Measurements from ENCODE around the gene TMEM208.

TMEM208 gene

GRCh38 chr16:67241008-67241900 is 14.3 kb downstream of the TMEM208 start:
- Histone ChIP-seq H3K4me1 (ENCODE audit: control insufficient read depth, insufficient read depth, low read length) (peaks cover 58% of the 10 kb centered on the region), H3K36me3 (ENCODE audit: control insufficient read depth, insufficient read depth, low read length, severe bottlenecking) (peaks cover 31% of the 10 kb centered on the region), H3K27me3 (replicated peaks; ENCODE audit: control insufficient read depth, insufficient read depth, low read length) (no peaks in the 10 kb centered on the region), H3K9me3 (ENCODE audit: control insufficient read depth, low read length) (no peaks in the 10 kb centered on the region), H3K4me3 (ENCODE audit: low read length) (peak overlapping the region; percentile 51), H3K9ac (ENCODE audit: low read length) (peak overlapping the region; percentile 89)
- peak; percentile 80 for DNase-seq (ENCODE audit: low read depth)

GRCh38 chr16:67242138-67242730 is 15.3 kb downstream of the TMEM208 start:
- H3K27me3 ChIP-seq (replicated peaks; ENCODE audit: control insufficient read depth, insufficient read depth, low read length) = no peaks in the 10 kb centered on the region
- H3K9me3 ChIP-seq (ENCODE audit: control insufficient read depth, low read length) = no peaks in the 10 kb centered on the region
- no peak for DNase-seq (ENCODE audit: low read depth)
- H3K9ac ChIP-seq (ENCODE audit: low read length) = peak overlapping the region; percentile 89
- H3K36me3 ChIP-seq (ENCODE audit: control insufficient read depth, insufficient read depth, low read length, severe bottlenecking) = peaks cover 24% of the 10 kb centered on the region
- peaks cover 58% of the 10 kb centered on the region for H3K4me1 ChIP-seq (ENCODE audit: control insufficient read depth, insufficient read depth, low read length)
- no peak overlapping the region for H3K4me3 ChIP-seq (ENCODE audit: low read length)

DNA sequence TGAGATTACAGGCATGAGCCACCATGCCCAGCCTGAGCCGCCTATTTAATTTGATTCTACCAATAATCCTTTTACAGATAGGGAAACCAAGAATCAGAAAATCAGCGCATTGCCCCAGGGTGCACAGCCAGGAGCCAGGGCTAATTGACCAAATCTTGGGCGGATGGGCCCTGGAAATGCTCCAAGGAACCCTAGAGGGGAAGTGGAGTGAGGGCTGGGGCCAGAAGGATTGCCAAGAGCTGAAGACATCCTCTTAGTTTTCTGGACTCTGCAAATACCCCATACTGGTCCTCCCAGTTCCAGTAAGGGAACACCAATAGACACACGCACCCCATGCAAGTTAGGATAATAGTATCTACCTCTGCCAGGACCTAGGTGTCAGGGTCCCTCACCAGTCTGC is 16.6 kb downstream of the TMEM208 start:
- peak overlapping the region; percentile 64 for H3K4me3 ChIP-seq (ENCODE audit: low read length)
- peaks cover 11% of the 10 kb centered on the region for H3K36me3 ChIP-seq (ENCODE audit: control insufficient read depth, insufficient read depth, low read length, severe bottlenecking)
- peaks cover 66% of the 10 kb centered on the region for H3K4me1 ChIP-seq (ENCODE audit: control insufficient read depth, insufficient read depth, low read length)
- DNase-seq (ENCODE audit: low read depth) = no peak
- H3K9me3 ChIP-seq (ENCODE audit: control insufficient read depth, low read length) = no peaks in the 10 kb centered on the region
- H3K27me3 ChIP-seq (replicated peaks; ENCODE audit: control insufficient read depth, insufficient read depth, low read length) = no peaks in the 10 kb centered on the region
- peak overlapping the region; percentile 80 for H3K9ac ChIP-seq (ENCODE audit: low read length)

DNA sequence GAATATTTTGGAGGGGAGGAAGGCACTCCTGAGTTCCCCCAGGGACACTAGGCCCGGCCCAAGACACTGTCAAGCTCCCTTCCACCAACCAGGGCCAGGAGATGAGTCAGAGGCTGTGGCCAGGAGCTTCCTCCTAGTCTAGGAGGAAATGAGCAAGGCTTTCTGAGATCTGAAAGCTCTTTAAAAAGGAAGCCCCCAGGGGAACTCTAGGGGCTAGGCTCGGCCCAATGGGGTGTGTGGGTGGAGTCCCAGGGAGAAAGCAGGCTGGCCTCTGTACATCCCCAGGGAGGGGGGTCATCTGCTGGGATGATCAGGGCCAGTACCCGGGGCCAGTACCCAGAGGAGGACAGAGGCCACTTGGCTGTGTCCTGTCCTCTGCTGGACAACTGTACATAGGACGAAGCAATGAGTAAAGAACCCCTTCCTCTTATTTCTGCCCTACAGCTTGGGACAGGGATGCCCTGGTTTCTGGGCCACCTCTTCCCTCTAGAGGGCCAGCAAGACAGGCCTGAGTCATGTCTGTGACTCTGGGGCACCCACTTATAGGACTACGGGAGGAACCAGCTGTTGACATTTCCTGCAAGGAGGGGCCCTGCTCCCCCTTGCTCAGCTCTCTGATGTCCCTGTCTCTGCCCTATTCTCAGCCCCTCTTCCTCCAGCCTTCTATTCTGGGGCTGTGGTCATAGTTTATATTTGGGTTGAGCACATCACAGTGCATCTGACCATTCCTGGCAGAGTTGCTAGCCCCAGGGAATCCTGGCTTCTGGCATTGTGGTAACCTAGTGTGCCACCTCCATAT is 17.7 kb downstream of the TMEM208 start:
- Histone ChIP-seq H3K9me3 (ENCODE audit: control insufficient read depth, low read length) (no peaks in the 10 kb centered on the region), H3K36me3 (ENCODE audit: control insufficient read depth, insufficient read depth, low read length, severe bottlenecking) (peaks cover under 1% of the 10 kb centered on the region), H3K9ac (ENCODE audit: low read length) (peak overlapping the region; percentile 90), H3K27me3 (replicated peaks; ENCODE audit: control insufficient read depth, insufficient read depth, low read length) (no peaks in the 10 kb centered on the region), H3K4me1 (ENCODE audit: control insufficient read depth, insufficient read depth, low read length) (peaks cover 73% of the 10 kb centered on the region), H3K4me3 (ENCODE audit: low read length) (peak overlapping the region; percentile 92)
- peak; percentile 85 for DNase-seq (ENCODE audit: low read depth)

DNA sequence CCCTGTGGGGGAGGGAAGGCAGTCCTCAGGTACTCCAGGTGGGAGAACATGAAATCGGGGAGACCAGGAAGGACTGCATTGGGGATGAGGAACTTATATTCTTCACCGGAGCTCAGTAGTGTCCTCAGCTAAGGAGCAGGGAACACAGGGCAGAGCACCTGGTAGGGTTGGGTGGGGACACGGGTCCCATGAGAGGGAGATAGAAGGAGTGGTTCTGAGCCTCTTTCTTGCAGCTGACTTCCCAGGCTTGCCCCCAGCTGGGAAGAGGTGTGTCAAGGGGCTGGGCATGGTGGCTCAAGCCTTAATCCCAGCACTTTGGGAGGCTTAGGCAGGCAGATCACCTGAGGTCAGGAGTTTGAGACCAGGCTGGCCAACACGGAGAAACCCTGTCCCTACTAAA is 18.3 kb downstream of the TMEM208 start:
- peak overlapping the region; percentile 92 for H3K4me3 ChIP-seq (ENCODE audit: low read length)

GRCh38 chr16:67245674-67246080 is 18.7 kb downstream of the TMEM208 start:
- peak overlapping the region; percentile 92 for H3K4me3 ChIP-seq (ENCODE audit: low read length)
- peak overlapping the region; percentile 90 for H3K9ac ChIP-seq (ENCODE audit: low read length)
- no peaks in the 10 kb centered on the region for H3K9me3 ChIP-seq (ENCODE audit: control insufficient read depth, low read length)
- H3K36me3 ChIP-seq (ENCODE audit: control insufficient read depth, insufficient read depth, low read length, severe bottlenecking) = no peaks in the 10 kb centered on the region
- no peak for DNase-seq (ENCODE audit: low read depth)
- H3K27me3 ChIP-seq (replicated peaks; ENCODE audit: control insufficient read depth, insufficient read depth, low read length) = no peaks in the 10 kb centered on the region
- peaks cover 68% of the 10 kb centered on the region for H3K4me1 ChIP-seq (ENCODE audit: control insufficient read depth, insufficient read depth, low read length)

More for the DNA sequence above, 18.3 kb downstream of the TMEM208 start:
- Histone ChIP-seq H3K4me1 (ENCODE audit: control insufficient read depth, insufficient read depth, low read length) (peaks cover 73% of the 10 kb centered on the region), H3K36me3 (ENCODE audit: control insufficient read depth, insufficient read depth, low read length, severe bottlenecking) (no peaks in the 10 kb centered on the region), H3K27me3 (replicated peaks; ENCODE audit: control insufficient read depth, insufficient read depth, low read length) (no peaks in the 10 kb centered on the region), H3K9ac (ENCODE audit: low read length) (peak overlapping the region; percentile 90), H3K9me3 (ENCODE audit: control insufficient read depth, low read length) (no peaks in the 10 kb centered on the region)
- DNase-seq (ENCODE audit: low read depth) = no peak

DNA sequence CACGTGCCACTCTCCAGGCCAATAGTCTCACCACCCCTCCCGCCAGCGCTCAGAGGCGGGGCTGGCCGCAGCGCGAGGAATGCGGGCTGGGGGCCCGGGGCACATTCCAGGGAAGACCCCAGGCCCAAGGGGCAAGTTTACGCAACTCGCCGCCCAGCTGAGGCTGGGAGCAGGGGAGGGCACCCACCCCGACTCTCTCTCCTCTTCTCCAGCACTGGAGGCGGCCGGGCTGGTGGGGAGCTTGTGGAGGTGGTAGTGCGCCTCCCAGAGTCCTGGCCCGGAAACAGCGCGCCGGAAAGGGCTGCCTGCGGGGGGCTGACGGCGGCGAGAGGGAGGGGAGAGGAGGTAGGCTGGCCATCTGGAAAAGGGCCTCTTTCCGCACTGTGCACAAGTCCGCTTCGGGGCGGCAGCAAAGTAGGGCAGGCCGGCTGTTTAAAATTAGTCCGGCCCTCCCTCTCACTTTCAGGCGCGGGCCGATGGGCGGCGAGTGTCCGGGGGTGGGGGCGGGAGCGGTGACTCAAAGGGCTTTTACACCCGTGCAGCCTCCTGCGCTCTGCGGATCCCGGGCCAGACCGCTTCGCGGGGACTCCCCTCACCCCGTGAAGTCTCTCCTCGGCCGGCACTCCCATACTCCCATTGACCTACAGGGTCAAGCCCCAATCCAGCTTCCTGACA is 19.3 kb downstream of the TMEM208 start:
- peak; percentile 93 for DNase-seq (ENCODE audit: low read depth)
- Histone ChIP-seq H3K4me3 (ENCODE audit: low read length) (peak overlapping the region; percentile 92), H3K9me3 (ENCODE audit: control insufficient read depth, low read length) (no peaks in the 10 kb centered on the region), H3K27me3 (replicated peaks; ENCODE audit: control insufficient read depth, insufficient read depth, low read length) (no peaks in the 10 kb centered on the region), H3K9ac (ENCODE audit: low read length) (peak overlapping the region; percentile 90), H3K4me1 (ENCODE audit: control insufficient read depth, insufficient read depth, low read length) (peaks cover 64% of the 10 kb centered on the region), H3K36me3 (ENCODE audit: control insufficient read depth, insufficient read depth, low read length, severe bottlenecking) (no peaks in the 10 kb centered on the region)

- Histone ChIP-seq H3K9ac (ENCODE audit: low read length) (peak overlapping the region; percentile 90), H3K36me3 (ENCODE audit: control insufficient read depth, insufficient read depth, low read length, severe bottlenecking) (no peaks in the 10 kb centered on the region), H3K27me3 (replicated peaks; ENCODE audit: control insufficient read depth, insufficient read depth, low read length) (no peaks in the 10 kb centered on the region), H3K4me1 (ENCODE audit: control insufficient read depth, insufficient read depth, low read length) (peaks cover 59% of the 10 kb centered on the region), H3K9me3 (ENCODE audit: control insufficient read depth, low read length) (no peaks in the 10 kb centered on the region), H3K4me3 (ENCODE audit: low read length) (peak overlapping the region; percentile 92)
- DNase-seq (ENCODE audit: low read depth) = no peak
Measured at GRCh38 chr16:67246756-67247191, 19.8 kb downstream of the TMEM208 start.

- Histone ChIP-seq H3K36me3 (ENCODE audit: control insufficient read depth, insufficient read depth, low read length, severe bottlenecking) (no peaks in the 10 kb centered on the region), H3K4me3 (ENCODE audit: low read length) (peak within 1 kb of the TSS; percentile 92), H3K9ac (ENCODE audit: low read length) (peak within 1 kb of the TSS; percentile 90), H3K9me3 (ENCODE audit: control insufficient read depth, low read length) (no peaks in the 10 kb centered on the region), H3K27me3 (replicated peaks; ENCODE audit: control insufficient read depth, insufficient read depth, low read length) (no peaks in the 10 kb centered on the region), H3K4me1 (ENCODE audit: control insufficient read depth, insufficient read depth, low read length) (peaks cover 53% of the 10 kb centered on the region)
- DNase-seq (ENCODE audit: low read depth) = peak; percentile 99
Measured at GRCh38 chr16:67247192-67248072, 20.5 kb downstream of the TMEM208 start, which contains the start of gene FHOD1. TSS of gene FHOD1 (minus strand) at chr16:67247481. CDS start at chr16:67247410, 71 bp downstream.

DNA sequence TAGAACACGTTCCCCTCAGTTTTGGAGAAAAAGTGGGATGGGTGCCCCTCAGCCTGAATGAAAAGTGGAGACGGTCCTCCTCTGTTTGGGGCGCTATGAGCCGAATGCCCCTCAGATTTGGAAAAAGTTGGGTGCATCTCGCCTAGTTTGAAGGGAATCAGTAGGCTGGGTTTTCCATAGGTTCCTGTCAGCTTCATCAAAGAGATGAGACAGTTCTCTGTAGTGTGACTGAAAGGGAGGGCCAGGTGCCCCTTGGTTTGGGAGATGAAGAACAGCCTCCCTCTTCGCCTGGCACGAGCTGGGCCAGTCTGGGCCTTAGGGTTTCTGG is 21.1 kb downstream of the TMEM208 start:
- no peak for DNase-seq (ENCODE audit: low read depth)
- H3K4me1 ChIP-seq (ENCODE audit: control insufficient read depth, insufficient read depth, low read length) = peaks cover 53% of the 10 kb centered on the region
- H3K9ac ChIP-seq (ENCODE audit: low read length) = peak overlapping the region; percentile 83
- no peaks in the 10 kb centered on the region for H3K9me3 ChIP-seq (ENCODE audit: control insufficient read depth, low read length)
- peak overlapping the region; percentile 92 for H3K4me3 ChIP-seq (ENCODE audit: low read length)
- H3K36me3 ChIP-seq (ENCODE audit: control insufficient read depth, insufficient read depth, low read length, severe bottlenecking) = no peaks in the 10 kb centered on the region
- H3K27me3 ChIP-seq (replicated peaks; ENCODE audit: control insufficient read depth, insufficient read depth, low read length) = no peaks in the 10 kb centered on the region
